Astrocyte (in vitro differentiated cells and primary cell): ENCODE measurements around the gene MTMR11. TPM values are rescaled to one million over a fixed set of nuclear protein-coding genes. Genes with fewer than 3 reads are reported as not detected.

Source experiments
- DNase-seq: peaks from one replicate; pipeline ENCODE4 v3.0.0-alpha.2; 2010; ENCODE audit warnings: low read depth
- FAIRE-seq: peaks from 2 replicates; lab custom pipeline; 2011; peaks lifted over from hg19 to GRCh38; lab: Jason Lieb, UNC
- H2AFZ ChIP-seq: 2 replicates; pipeline ENCODE4 v1.6.0; 2012; ENCODE audit warnings: low read depth, low read length, inconsistent platforms
- H3K27ac ChIP-seq: 2 replicates; pipeline ENCODE4 v1.5.1; 2011; ENCODE audit warnings: low read depth, low read length, inconsistent platforms
- H3K27me3 ChIP-seq: 2 replicates; pipeline ENCODE4 v1.6.0; 2011; ENCODE audit warnings: low read length, inconsistent platforms; ENCODE audit not compliant: insufficient read depth
- H3K36me3 ChIP-seq: 2 replicates; pipeline ENCODE4 v1.5.1; 2011; ENCODE audit warnings: low read length, inconsistent platforms; ENCODE audit not compliant: insufficient read depth
- H3K4me1 ChIP-seq: 2 replicates; pipeline ENCODE4 v1.5.1; 2011; ENCODE audit warnings: low read length, inconsistent platforms; ENCODE audit not compliant: insufficient read depth
- H3K4me2 ChIP-seq: 2 replicates; pipeline ENCODE4 v1.6.0; 2012; ENCODE audit warnings: low read length, inconsistent platforms
- H3K4me3 ChIP-seq: 2 replicates; pipeline ENCODE4 v1.5.1; 2011; ENCODE audit warnings: low read depth, mild to moderate bottlenecking, low read length, inconsistent platforms; ENCODE audit not compliant: insufficient read depth
- H3K79me2 ChIP-seq: 2 replicates; pipeline ENCODE4 v1.6.0; 2012; ENCODE audit warnings: mild to moderate bottlenecking, low read length, inconsistent platforms; ENCODE audit not compliant: insufficient read depth
- H3K9ac ChIP-seq: 2 replicates; pipeline ENCODE4 v1.6.0; 2012; ENCODE audit warnings: mild to moderate bottlenecking, low read length, inconsistent platforms
- H3K9me3 ChIP-seq: 2 replicates; pipeline ENCODE4 v1.5.1; 2012; ENCODE audit warnings: low read depth, mild to moderate bottlenecking, low read length, inconsistent platforms; ENCODE audit not compliant: insufficient read depth
- H4K20me1 ChIP-seq: 2 replicates; pipeline ENCODE4 v1.6.0; 2012; ENCODE audit warnings: low read length, inconsistent platforms; ENCODE audit not compliant: insufficient read depth
- H3K27ac Mint-ChIP-seq: one replicate; pipeline ENCODE4 v1.8.0; 2021; ENCODE audit warnings: mild to moderate bottlenecking, mixed read lengths; ENCODE audit not compliant: unreplicated experiment
- H3K27me3 Mint-ChIP-seq: one replicate; pipeline ENCODE4 v1.8.0; 2021; ENCODE audit warnings: low read depth, mixed read lengths; ENCODE audit not compliant: unreplicated experiment
- H3K36me3 Mint-ChIP-seq: one replicate; pipeline ENCODE4 v1.8.0; 2021; ENCODE audit warnings: low read depth, mixed read lengths; ENCODE audit not compliant: unreplicated experiment
- H3K4me1 Mint-ChIP-seq: one replicate; pipeline ENCODE4 v1.8.0; 2021; ENCODE audit warnings: low read depth, mixed read lengths; ENCODE audit not compliant: unreplicated experiment
- H3K4me3 Mint-ChIP-seq: one replicate; pipeline ENCODE4 v1.8.0; 2021; ENCODE audit warnings: mild to moderate bottlenecking, moderate library complexity, mixed read lengths; ENCODE audit not compliant: unreplicated experiment
- H3K9me3 Mint-ChIP-seq: one replicate; pipeline ENCODE4 v1.8.0; 2021; ENCODE audit warnings: mild to moderate bottlenecking, mixed read lengths; ENCODE audit not compliant: unreplicated experiment
- EZH2 ChIP-seq: IDR thresholded peaks from 2 replicates; pipeline ENCODE4 v1.6.1; 2012; ENCODE audit warnings: mild to moderate bottlenecking, low read length, inconsistent platforms; ENCODE audit not compliant: insufficient read depth
- total RNA-seq: library from RNA; stranded (reverse); gene quantifications from 2 replicates; pipeline ENCODE4 v1.2.1, GENCODE V29; 2021
- TF ChIP-seq, protein P1 (sequence below): IDR thresholded peaks from 2 replicates; pipeline ENCODE4 v1.5.1; 2011; ENCODE audit warnings: low read depth, mild to moderate bottlenecking, inconsistent platforms, low read length, moderate library complexity; ENCODE audit not compliant: insufficient read depth

The MTMR11 gene
- total RNA-seq, 1 donor from 2014 or later: 5.0 TPM

DNA sequence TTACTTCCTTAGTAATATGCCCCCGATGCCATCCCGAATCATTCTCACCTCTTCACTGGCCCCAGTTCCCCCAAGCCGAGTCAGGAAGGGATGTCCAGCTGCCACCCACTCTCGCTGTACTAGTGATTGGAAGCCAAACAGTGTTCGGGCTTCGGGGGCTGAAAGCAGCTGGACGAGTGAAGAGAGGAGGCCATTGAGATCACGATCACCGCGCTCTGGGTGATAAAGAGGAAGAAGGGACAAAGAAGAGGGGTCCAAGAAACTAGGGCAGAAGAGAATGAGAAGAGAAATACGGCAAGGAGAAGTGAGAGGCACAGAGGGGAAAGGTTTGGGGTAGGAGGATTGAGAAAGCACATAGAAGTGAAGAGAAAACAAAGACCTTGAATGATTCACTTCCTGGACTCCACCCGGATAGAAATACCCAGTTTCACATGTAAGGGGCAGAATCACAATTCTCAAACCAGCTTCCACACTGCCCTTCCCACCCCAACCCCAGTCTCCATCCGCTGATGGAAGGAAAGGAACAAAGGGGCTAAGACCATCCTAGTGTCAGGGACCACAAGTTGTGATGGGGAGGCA lies 5.4 kb downstream of the MTMR11 start:
- H3K4me1 ChIP-seq: peaks cover 34% of the 10 kb centered on the region
- no peaks in the 10 kb centered on the region for H3K27me3 Mint-ChIP-seq
- no peak overlapping the region for H3K9ac ChIP-seq
- peak overlapping the region; percentile 55 for H3K27ac Mint-ChIP-seq
- H3K36me3 ChIP-seq: peaks cover 5% of the 10 kb centered on the region
- peaks cover 10% of the 10 kb centered on the region for H4K20me1 ChIP-seq
- peaks cover 29% of the 10 kb centered on the region for H3K36me3 Mint-ChIP-seq
- no peak overlapping the region for H3K4me3 Mint-ChIP-seq
- H3K4me1 Mint-ChIP-seq: peaks cover 20% of the 10 kb centered on the region
- TF ChIP-seq, protein P1, sequence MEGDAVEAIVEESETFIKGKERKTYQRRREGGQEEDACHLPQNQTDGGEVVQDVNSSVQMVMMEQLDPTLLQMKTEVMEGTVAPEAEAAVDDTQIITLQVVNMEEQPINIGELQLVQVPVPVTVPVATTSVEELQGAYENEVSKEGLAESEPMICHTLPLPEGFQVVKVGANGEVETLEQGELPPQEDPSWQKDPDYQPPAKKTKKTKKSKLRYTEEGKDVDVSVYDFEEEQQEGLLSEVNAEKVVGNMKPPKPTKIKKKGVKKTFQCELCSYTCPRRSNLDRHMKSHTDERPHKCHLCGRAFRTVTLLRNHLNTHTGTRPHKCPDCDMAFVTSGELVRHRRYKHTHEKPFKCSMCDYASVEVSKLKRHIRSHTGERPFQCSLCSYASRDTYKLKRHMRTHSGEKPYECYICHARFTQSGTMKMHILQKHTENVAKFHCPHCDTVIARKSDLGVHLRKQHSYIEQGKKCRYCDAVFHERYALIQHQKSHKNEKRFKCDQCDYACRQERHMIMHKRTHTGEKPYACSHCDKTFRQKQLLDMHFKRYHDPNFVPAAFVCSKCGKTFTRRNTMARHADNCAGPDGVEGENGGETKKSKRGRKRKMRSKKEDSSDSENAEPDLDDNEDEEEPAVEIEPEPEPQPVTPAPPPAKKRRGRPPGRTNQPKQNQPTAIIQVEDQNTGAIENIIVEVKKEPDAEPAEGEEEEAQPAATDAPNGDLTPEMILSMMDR: no peak
- no peak for TF ChIP-seq EZH2
- H3K4me3 ChIP-seq: no peak overlapping the region
- peak overlapping the region; percentile 5 for H2AFZ ChIP-seq
- DNase-seq (no peak), FAIRE-seq (no peak)
- peaks cover 23% of the 10 kb centered on the region for H3K79me2 ChIP-seq
- peaks cover 4% of the 10 kb centered on the region for H3K9me3 Mint-ChIP-seq
- no peaks in the 10 kb centered on the region for H3K27me3 ChIP-seq
- peak overlapping the region; percentile 10 for H3K27ac ChIP-seq
- H3K9me3 ChIP-seq: no peaks in the 10 kb centered on the region
- peak overlapping the region; percentile 71 for H3K4me2 ChIP-seq

- Histone ChIP-seq H3K4me2 (no peak overlapping the region), H2AFZ (no peak overlapping the region), H4K20me1 (peaks cover 24% of the 10 kb centered on the region), H3K79me2 (peaks cover 27% of the 10 kb centered on the region), H3K4me1 (peaks cover 31% of the 10 kb centered on the region), H3K36me3 (peaks cover 18% of the 10 kb centered on the region), H3K27ac (no peak overlapping the region), H3K4me3 (no peak overlapping the region), H3K9ac (no peak overlapping the region), H3K9me3 (no peaks in the 10 kb centered on the region), H3K27me3 (no peaks in the 10 kb centered on the region)
- Mint-ChIP-seq H3K9me3 (peaks cover 4% of the 10 kb centered on the region), H3K27ac (no peak overlapping the region), H3K36me3 (peaks cover 35% of the 10 kb centered on the region), H3K4me3 (no peak overlapping the region), H3K4me1 (peaks cover 28% of the 10 kb centered on the region), H3K27me3 (no peaks in the 10 kb centered on the region)
- no peak for TF ChIP-seq EZH2
- TF ChIP-seq, protein P1: no peak
- FAIRE-seq (no peak), DNase-seq (no peak)
Measured at GRCh38 chr1:149929856-149930255, 6.8 kb downstream of the MTMR11 start.

GRCh38 chr1:149928401-149928724 lies 8.3 kb downstream of the MTMR11 start:
- Histone ChIP-seq H3K9me3 (no peaks in the 10 kb centered on the region), H2AFZ (peak overlapping the region; percentile 61), H3K9ac (peak overlapping the region; percentile 93), H3K27ac (peak overlapping the region; percentile 88), H3K27me3 (no peaks in the 10 kb centered on the region), H3K79me2 (peaks cover 34% of the 10 kb centered on the region), H3K4me3 (peak overlapping the region; percentile 84), H3K36me3 (peaks cover 28% of the 10 kb centered on the region), H3K4me2 (peak overlapping the region; percentile 92), H4K20me1 (peaks cover 37% of the 10 kb centered on the region), H3K4me1 (peaks cover 31% of the 10 kb centered on the region)
- H3K4me1 Mint-ChIP-seq: peaks cover 32% of the 10 kb centered on the region
- peaks cover 40% of the 10 kb centered on the region for H3K36me3 Mint-ChIP-seq
- H3K4me3 Mint-ChIP-seq: peak overlapping the region; percentile 100
- TF ChIP-seq, protein P1: no peak
- TF ChIP-seq EZH2: no peak
- DNase-seq (no peak), FAIRE-seq (no peak)
- H3K27ac Mint-ChIP-seq: peak overlapping the region; percentile 98
- H3K9me3 Mint-ChIP-seq: peaks cover 2% of the 10 kb centered on the region
- H3K27me3 Mint-ChIP-seq: no peaks in the 10 kb centered on the region
